Gastrocnemius medialis (tissue), 4 donors: ENCODE measurements around the gene CPA3.

Source experiments
- POLR2A ChIP-seq, 2 donors: fragments of 450-650 bp; IDR thresholded peaks; one replicate each; pipeline ENCODE4 v1.6.1; 2017; ENCODE audit warnings: antibody characterized with exemption in 2 of 2, mild to moderate bottlenecking in 2 of 2, moderate library complexity in 2 of 2
- TF ChIP-seq, protein P1 (sequence below), 5 experiments: fragments of 450-650 bp in 3 of 5; fragments of 200-600 bp in 2 of 5; sonication (generic) in 2 of 5; IDR thresholded peaks in 4 of 5; conservative IDR thresholded peaks in 1 of 5; 1 replicate in 4 of 5; 2 replicates in 1 of 5; pipeline ENCODE4 v1.5.1; 2016 to 2019; ENCODE audit warnings: antibody characterized with exemption in 5 of 5, mild to moderate bottlenecking in 3 of 5, moderate library complexity in 3 of 5

GRCh38 chr3:148940983-148941382 is 75.9 kb downstream of the CPA3 start:
- no peak for TF ChIP-seq POLR2A (IDR thresholded peaks at IDR 0.05)
- TF ChIP-seq, protein P1, sequence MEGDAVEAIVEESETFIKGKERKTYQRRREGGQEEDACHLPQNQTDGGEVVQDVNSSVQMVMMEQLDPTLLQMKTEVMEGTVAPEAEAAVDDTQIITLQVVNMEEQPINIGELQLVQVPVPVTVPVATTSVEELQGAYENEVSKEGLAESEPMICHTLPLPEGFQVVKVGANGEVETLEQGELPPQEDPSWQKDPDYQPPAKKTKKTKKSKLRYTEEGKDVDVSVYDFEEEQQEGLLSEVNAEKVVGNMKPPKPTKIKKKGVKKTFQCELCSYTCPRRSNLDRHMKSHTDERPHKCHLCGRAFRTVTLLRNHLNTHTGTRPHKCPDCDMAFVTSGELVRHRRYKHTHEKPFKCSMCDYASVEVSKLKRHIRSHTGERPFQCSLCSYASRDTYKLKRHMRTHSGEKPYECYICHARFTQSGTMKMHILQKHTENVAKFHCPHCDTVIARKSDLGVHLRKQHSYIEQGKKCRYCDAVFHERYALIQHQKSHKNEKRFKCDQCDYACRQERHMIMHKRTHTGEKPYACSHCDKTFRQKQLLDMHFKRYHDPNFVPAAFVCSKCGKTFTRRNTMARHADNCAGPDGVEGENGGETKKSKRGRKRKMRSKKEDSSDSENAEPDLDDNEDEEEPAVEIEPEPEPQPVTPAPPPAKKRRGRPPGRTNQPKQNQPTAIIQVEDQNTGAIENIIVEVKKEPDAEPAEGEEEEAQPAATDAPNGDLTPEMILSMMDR (IDR thresholded peaks at IDR 0.05 in 4 of 5, conservative IDR thresholded peaks at IDR 0.05 in 1 of 5): no peak
